Right cardiac atrium (tissue), 5 donors: ENCODE data around the gene CLMN. TPM values are rescaled to one million over a fixed set of nuclear protein-coding genes. Genes with fewer than 3 reads are reported as not detected.

Experiments
- ATAC-seq, 2 donors: fragments of 200-7000 bp; cut with Tn5 transposase; one replicate each; pipeline versions ENCODE4 v1.8.0 to v1.9.1; 2020; ENCODE audit warnings: moderate library complexity in 2 of 2, mild to moderate bottlenecking in 1 of 2
- DNase-seq, 3 donors: peaks; one replicate each; pipeline ENCODE4 v3.0.0-alpha.2; 2020
- H3K27ac ChIP-seq: one replicate; pipeline ENCODE4 v1.5.1; 2013; ENCODE audit warnings: mild to moderate bottlenecking, low read length, control low read depth, moderate library complexity
- H3K27me3 ChIP-seq: one replicate; pipeline ENCODE4 v1.6.1; 2013; ENCODE audit not compliant: control insufficient read depth, insufficient read depth
- H3K4me1 ChIP-seq: one replicate; pipeline ENCODE4 v1.6.1; 2013; ENCODE audit warnings: low read length; ENCODE audit not compliant: control insufficient read depth, insufficient read depth
- H3K4me3 ChIP-seq: one replicate; pipeline ENCODE4 v1.5.1; 2013; ENCODE audit warnings: low read length, control low read depth
- H3K9me3 ChIP-seq: one replicate; pipeline ENCODE4 v1.6.1; 2013; ENCODE audit warnings: low read length; ENCODE audit not compliant: control insufficient read depth
- WGBS: extraction: QIAGEN DNeasy Blood & Tissue Kit; methylation state at CpG from one replicate; pipeline ENCODE4 v1.1.7; 2013; 5-methylcytosine and 5-hydroxymethylcytosine counted together
- intact Hi-C, 4 donors: fragments of 100-400 bp; cut with DNase I; formaldehyde crosslinking; loops; one replicate each; pipeline versions ENCODE4 v1.11.0 to v1.14.0; 2022 to 2023
- polyA plus RNA-seq: library from polyadenylated mRNA; stranded (reverse); fragments of 200-250 nt; gene quantifications from one replicate; pipeline ENCODE4 v1.2.3, GENCODE V29; 2013
- total RNA-seq, 4 donors: library from RNA; stranded (reverse); fragmentation: NEBNext Ultra II Directional; extraction: Animal tissue kit (Norgen Biotek cat#: 25700); gene quantifications; one replicate each; pipeline ENCODE4 v1.2.1, GENCODE V29; 2021
- donor health status: healthy with polysubstance abuse.
- donor health status: DM: no; HTN: yes; CAD: no.
- donor health status: DM: no; HTN: no; CAD: no.
- donor health status: DM: no; HTN: yes; CAD: no; lungs with severe emphysema.
- donor health status: DM: yes; HTN: yes; CAD: no.

CLMN gene
- total and polyA plus RNA-seq, 5 donors: 3.1 to 9.1 (median 6.4) TPM

DNA sequence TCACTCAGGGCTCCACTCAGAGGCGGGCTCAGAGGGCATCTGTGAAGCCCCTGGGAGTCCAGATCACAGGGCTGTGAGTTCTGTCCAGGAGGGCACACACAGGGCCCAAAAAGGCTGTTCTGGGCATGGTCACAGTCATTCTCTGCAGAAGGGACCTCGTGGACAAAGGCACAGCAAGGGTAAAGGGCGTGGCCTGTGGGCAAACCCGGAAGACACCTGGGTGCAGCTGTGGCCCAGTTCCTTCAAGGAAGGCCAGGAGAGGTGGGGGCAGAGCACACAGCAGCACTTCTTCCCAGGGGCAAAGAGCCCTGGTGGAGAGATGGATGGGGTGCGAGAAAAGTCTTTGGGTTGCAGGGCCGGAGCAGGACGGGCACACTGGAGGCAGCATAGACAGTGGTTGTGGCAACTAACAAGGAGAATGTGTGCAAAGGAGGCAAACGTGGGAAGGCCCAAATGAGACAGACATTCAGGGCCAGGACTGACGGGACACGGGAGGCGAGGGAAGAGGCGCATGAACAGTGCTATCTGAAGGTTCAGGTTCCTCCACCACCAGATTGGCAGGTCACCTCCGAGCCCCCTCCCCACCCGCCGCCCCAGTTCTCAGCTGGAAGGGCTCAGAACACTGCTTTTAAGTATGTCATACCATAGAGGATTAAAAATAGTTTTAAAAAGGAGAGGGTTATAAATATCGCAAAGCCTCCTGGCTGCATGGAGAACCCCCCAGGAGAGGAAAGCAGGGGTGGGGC is 8.9 kb downstream of the CLMN start:
- Histone ChIP-seq H3K4me1 (peaks cover 2% of the 10 kb centered on the region), H3K27ac (no peak overlapping the region), H3K9me3 (no peaks in the 10 kb centered on the region), H3K27me3 (no peaks in the 10 kb centered on the region), H3K4me3 (no peak overlapping the region)
- ATAC-seq: no peak
- intact Hi-C loops: no loop called here
- 84% methylated on average over 16 of the region's 16 CpGs for WGBS
- no peak for DNase-seq

DNA sequence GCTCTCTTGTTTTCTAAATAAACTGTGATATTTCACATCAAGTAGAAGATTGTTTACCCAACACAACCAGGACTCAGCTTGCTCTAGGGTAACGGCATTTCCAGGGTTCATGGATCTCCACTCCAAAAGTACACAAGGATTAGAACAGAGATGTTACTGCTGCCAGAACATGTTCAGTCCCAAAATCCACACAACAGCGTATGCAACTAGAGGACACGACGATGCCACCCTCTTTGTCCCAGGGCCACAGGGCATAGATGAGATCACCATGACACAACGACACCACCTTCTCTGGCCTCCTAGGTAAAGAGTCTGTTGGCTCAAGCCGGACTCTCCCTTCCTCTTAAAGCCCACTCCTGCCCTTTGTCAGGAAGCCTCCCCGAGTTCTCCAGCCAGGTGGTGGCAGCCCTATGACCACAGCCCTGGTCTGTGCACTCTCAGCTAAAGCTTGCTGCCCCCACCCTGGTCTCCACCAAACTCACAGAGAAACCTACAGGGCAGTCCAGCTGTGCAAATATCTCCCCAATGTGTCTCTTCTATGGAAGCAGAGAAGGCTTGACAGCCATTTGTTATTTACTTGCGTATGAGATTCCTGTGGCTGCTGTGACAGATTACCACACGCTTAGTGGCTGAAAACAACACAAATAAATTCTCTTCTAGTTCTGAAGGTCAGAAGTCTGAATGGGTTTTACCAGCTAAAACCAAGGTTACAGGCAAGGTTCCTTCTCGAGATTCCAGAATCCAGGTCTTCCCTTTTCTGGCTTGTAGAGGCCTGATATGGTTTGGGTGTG is 10.3 kb downstream of the CLMN start:
- H3K27ac ChIP-seq: no peak overlapping the region
- WGBS: 82% methylated on average over 10 of the region's 10 CpGs
- no peaks in the 10 kb centered on the region for H3K9me3 ChIP-seq
- H3K4me1 ChIP-seq: peaks cover under 1% of the 10 kb centered on the region
- intact Hi-C loops: no loop called here
- no peaks in the 10 kb centered on the region for H3K27me3 ChIP-seq
- ATAC-seq: no peak
- no peak for DNase-seq
- H3K4me3 ChIP-seq: no peak overlapping the region

DNA sequence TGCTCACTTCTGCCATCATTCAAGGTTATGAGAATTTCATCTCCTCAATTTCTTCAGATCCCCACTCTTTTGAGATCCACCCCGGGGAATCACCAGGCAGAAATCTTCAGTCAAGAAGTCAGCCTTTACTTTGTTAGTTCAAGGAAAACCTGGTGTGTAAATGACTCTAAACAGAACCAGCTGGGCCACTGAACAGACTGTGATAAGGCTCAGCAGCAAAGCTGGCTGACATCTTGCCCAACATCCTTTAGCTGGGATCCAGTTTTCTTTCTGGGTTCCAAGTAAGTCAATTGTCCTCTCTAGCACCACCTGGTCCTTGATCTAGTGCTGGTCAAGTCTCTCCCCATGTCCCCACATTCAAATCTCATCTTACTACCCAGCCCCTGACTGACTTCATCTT is 11.6 kb downstream of the CLMN start:
- peak; percentile 4 to 25 for ATAC-seq
- H3K27ac ChIP-seq: no peak overlapping the region

DNA sequence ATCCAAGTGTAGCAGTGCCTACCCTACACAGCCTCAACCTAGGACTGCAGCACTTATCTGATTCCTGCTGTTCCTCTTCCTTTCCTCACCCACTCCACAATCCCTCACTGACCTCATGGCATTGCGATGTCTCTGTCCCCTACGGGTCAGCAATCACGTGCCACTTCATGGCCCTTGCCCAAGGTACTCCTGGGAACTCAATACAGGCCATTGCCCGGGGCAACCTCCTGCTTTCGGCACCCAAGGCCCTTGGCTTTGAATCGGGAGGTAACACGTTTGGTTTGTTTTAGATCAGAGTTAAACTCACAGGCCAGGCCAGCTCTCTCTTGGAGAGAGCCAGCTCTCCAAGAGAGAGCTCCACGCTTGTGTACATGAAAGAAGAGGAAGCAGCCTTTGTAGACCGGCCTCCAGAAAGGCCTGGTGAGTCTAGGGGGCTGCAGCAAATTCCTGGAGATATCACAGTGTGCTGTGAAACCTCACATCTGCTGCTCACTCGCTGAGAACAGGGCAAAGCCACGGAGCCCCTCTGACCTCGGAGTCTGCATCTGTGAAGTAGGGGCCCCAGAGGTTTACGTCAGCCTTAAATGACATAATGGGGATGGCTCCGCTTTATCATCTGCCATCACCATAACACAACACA is 12.2 kb downstream of the CLMN start:
- Histone ChIP-seq H3K9me3 (no peaks in the 10 kb centered on the region), H3K4me3 (no peak overlapping the region), H3K27ac (no peak overlapping the region), H3K27me3 (no peaks in the 10 kb centered on the region), H3K4me1 (no peaks in the 10 kb centered on the region)
- DNase-seq (peak; percentile 36 to 77 (median 74)), ATAC-seq (peak; percentile 62 to 70)
- WGBS: 40% methylated on average over 14 of the region's 14 CpGs
- intact Hi-C loops: no loop called here

More for the DNA sequence above, 11.6 kb downstream of the CLMN start:
- intact Hi-C loops: no loop called here
- H3K4me3 ChIP-seq: no peak overlapping the region
- H3K9me3 ChIP-seq: no peaks in the 10 kb centered on the region
- WGBS: 61% methylated on average over 1 of the region's 1 CpG
- H3K27me3 ChIP-seq: no peaks in the 10 kb centered on the region
- no peaks in the 10 kb centered on the region for H3K4me1 ChIP-seq
- no peak for DNase-seq

DNA sequence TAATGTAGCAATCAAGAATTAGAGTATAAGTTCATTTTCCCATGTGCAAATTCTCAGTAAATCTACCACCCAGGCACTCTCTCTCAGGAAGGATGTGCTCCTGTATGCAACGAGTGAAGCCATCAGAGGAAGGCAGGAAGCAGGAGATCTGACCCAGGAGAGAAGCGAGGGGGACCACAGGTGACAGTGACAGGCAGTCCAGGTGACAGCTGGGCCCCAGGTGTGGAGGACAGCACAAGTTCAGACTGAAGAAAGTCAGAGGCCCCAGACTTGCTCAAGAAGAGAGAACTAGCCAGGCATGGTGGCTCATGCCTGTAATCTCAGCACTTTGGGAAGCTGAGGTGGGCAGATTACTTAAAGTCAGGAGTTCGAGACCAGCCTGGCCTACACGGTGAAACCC is 13.8 kb downstream of the CLMN start:
- H3K27me3 ChIP-seq: no peaks in the 10 kb centered on the region
- intact Hi-C loops: no loop called here
- H3K4me3 ChIP-seq: no peak overlapping the region
- H3K27ac ChIP-seq: no peak overlapping the region
- WGBS: 80% methylated on average over 4 of the region's 4 CpGs
- DNase-seq (no peak), ATAC-seq (no peak)
- H3K9me3 ChIP-seq: no peaks in the 10 kb centered on the region
- no peaks in the 10 kb centered on the region for H3K4me1 ChIP-seq

DNA sequence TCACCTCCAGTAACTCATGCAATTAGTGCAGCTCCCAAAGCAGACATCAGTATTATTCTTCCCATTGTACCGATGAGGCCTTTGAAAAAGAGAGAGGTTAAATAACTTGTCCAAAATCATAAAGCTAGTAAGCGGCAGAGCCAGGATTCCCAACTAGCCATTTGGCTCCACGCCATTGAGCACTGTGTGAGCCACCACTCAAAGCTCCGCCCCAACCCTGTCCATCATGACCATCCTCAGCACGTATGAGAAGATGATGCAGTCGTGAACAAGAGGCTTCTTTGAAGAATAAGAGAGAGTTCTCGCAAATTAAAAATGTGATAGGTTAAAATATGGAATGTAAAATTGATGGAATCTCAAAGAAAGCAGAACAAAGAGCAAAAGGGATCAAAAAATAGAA is 14.6 kb downstream of the CLMN start:
- no peak overlapping the region for H3K4me3 ChIP-seq
- ATAC-seq (no peak), DNase-seq (no peak)
- intact Hi-C loops: no loop called here
- no peaks in the 10 kb centered on the region for H3K27me3 ChIP-seq
- no peaks in the 10 kb centered on the region for H3K9me3 ChIP-seq
- 86% methylated on average over 7 of the region's 7 CpGs for WGBS
- H3K4me1 ChIP-seq: no peaks in the 10 kb centered on the region
- no peak overlapping the region for H3K27ac ChIP-seq

DNA sequence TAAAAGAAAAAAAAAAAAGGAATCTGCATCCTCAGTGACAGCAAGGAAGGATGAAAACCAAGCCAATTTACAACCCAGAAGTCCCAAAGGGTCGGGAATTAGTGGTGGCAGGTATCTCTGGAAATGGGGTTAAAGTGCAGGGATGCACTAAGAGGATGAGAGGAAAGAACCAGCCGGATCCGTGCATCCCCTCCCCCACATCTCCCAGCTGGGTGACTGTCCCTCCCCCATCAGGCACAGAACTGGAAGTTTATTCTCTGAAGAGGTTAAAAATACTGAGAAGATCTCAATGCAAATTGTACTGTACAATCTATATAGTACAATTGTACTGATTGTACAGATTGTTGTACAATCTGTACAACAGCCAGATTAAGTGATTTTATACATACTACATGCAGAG is 15.4 kb downstream of the CLMN start:
- intact Hi-C loops: no loop called here
- ATAC-seq: no peak
- Histone ChIP-seq H3K9me3 (no peaks in the 10 kb centered on the region), H3K27ac (no peak overlapping the region), H3K27me3 (no peaks in the 10 kb centered on the region), H3K4me1 (no peaks in the 10 kb centered on the region), H3K4me3 (no peak overlapping the region)
- DNase-seq: no peak
- WGBS: 52% methylated on average over 3 of the region's 3 CpGs

DNA sequence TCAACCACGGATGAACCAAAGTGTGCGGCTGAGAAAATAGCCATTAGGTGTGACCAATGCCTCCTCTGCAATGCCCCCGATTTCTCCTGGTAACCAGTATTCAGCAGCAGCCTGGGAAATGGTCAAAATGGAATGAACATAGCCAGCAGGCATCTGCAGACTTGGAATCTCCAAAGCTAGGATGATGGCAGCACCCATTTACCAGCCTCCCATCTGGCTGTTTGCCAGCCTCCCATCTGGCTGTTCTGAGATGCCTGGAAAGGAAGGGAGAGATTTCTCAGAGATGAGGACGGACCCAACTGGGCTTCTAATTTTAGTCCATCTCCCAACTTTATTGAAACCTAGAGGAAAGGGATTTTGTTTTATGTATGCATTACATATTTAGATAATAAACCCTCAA is 16.2 kb downstream of the CLMN start:
- intact Hi-C loops: no loop called here
- Histone ChIP-seq H3K27me3 (no peaks in the 10 kb centered on the region), H3K9me3 (no peaks in the 10 kb centered on the region), H3K4me3 (no peak overlapping the region), H3K4me1 (no peaks in the 10 kb centered on the region), H3K27ac (no peak overlapping the region)
- WGBS: 82% methylated on average over 4 of the region's 4 CpGs
- DNase-seq (no peak), ATAC-seq (no peak)

DNA sequence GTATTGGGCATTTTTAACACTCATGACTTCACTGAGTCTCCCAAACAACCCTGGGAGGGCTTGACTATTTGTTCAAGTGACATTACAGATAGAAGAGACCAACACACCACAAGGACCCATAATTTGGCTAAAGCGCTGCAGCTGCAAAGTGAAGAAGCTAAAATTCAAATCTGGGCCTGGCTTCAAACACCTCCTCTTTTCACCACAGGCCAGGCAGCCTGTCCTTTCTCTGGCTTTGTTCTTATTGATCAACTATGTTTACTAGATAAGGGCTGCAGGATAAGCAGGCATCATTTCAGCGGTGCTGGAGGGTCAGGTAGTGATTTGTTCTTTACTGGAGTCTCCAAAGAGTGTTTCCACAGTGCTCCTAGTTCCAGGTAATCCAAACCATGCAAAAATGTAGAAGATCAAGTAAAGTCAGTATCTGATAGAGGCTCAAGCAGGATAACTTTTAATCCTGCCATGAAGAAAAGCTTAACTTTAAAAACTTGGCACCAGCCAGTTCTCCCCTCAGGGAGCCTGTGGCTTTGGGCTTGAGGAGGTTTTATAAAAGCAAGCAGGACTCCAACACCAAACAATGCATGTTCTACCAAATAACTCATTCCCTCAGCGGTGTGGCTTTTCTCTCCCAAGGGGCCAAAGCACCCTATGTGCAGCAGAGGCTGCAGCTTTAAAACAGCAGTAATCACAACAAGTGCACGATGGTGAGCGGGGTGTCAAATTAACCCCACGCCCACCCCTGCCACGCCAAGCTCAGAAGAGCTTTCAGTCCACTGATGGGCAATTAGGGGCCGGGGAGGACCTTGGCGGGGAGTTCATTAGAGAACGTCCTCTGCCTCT is 16.8 kb downstream of the CLMN start:
- no peak for DNase-seq

DNA sequence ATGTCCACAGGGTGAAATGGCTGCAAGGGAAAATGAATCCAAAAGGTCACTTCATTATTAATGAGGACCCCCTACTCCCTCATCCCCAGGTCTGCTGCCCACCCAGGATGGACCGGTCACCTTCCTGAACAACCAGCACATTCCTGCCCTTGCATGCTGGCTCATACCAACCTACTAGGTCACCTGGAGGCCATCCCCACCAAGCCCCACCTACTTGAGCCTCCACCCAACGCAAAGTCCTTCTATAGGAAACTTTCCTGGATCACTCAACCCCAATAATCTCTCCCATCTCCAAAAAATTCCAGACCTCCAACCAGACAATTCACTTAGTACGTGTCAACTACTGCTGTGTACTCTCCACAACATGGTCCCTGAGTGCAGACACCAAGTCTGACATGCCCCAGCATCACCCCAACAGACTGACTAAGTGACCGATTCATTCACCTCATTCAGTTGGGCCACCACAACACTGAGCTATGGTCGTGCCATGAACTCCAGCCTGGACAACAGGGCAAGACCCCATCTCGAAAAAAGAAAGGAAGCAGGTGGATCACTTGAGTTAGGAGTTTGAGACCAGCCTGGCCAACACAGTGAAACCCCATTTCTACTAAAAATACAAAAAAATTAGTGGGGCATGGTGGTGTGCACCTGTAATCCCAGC is 18.1 kb downstream of the CLMN start:
- ATAC-seq (no peak), DNase-seq (no peak)
- no peaks in the 10 kb centered on the region for H3K27me3 ChIP-seq
- intact Hi-C loops: no loop called here
- 94% methylated on average over 6 of the region's 6 CpGs for WGBS
- no peaks in the 10 kb centered on the region for H3K9me3 ChIP-seq
- H3K4me3 ChIP-seq: no peak overlapping the region
- H3K4me1 ChIP-seq: no peaks in the 10 kb centered on the region
- no peak overlapping the region for H3K27ac ChIP-seq

More for the DNA sequence above, 16.8 kb downstream of the CLMN start:
- Histone ChIP-seq H3K27me3 (no peaks in the 10 kb centered on the region), H3K4me1 (no peaks in the 10 kb centered on the region), H3K27ac (no peak overlapping the region), H3K4me3 (no peak overlapping the region), H3K9me3 (no peaks in the 10 kb centered on the region)
- ATAC-seq: no peak
- WGBS: 75% methylated on average over 10 of the region's 10 CpGs
- intact Hi-C loops: no loop called here
